IPS-18a (cell line): ENCODE measurements around the gene MYO5A.
"Not testable (repeated sequence)": the region's sequence is repeated elsewhere in the genome, so short reads cannot be mapped to it uniquely, and the experiment has no call there.

ENCODE experiments used
- H3K27ac ChIP-seq: one replicate; pipeline ENCODE4 v1.5.1; 2013; ENCODE audit warnings: low read length
- H3K27me3 ChIP-seq: one replicate; pipeline ENCODE4 v1.6.1; 2013; ENCODE audit warnings: mild to moderate bottlenecking, low read length; ENCODE audit not compliant: control insufficient read depth, insufficient read depth
- H3K36me3 ChIP-seq: one replicate; pipeline ENCODE4 v1.6.1; 2013; ENCODE audit warnings: low read depth, low read length; ENCODE audit not compliant: control insufficient read depth
- H3K4me1 ChIP-seq: one replicate; pipeline ENCODE4 v1.6.1; 2013; ENCODE audit warnings: low read depth, low read length; ENCODE audit not compliant: control insufficient read depth
- H3K4me3 ChIP-seq: one replicate; pipeline ENCODE4 v1.5.1; 2013; ENCODE audit warnings: low read length
- H3K9ac ChIP-seq: one replicate; pipeline ENCODE4 v1.6.1; 2013; ENCODE audit warnings: mild to moderate bottlenecking, low read length, moderate library complexity
- H3K9me3 ChIP-seq: one replicate; pipeline ENCODE4 v1.6.1; 2013; ENCODE audit warnings: low read depth, low read length; ENCODE audit not compliant: control insufficient read depth

MYO5A gene

DNA sequence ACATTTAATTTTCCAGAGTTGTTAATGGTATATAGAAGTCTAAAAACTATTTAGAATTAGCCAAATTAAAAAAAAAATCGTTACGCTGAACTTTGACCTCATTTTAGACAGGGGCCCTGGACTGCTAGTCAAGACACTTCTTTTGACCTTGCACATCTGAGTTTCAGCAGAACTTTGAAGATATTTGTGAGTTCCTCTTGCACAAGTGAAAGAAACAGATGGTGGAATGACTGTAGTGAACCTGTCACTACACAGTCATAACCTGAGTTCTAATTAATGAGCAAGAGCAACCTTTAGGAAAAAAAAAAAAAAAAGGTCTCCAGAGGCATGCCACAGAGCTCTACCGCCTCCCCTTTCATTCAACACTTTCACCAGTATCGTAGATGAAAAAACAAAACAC lies 238.4 kb downstream of the MYO5A start:
- H3K36me3 ChIP-seq = peaks cover 8% of the 10 kb centered on the region
- no peaks in the 10 kb centered on the region for H3K9me3 ChIP-seq
- H3K9ac ChIP-seq = no peak overlapping the region
- peaks cover 15% of the 10 kb centered on the region for H3K4me1 ChIP-seq
- no peak overlapping the region for H3K4me3 ChIP-seq
- no peaks in the 10 kb centered on the region for H3K27me3 ChIP-seq
- no peak overlapping the region for H3K27ac ChIP-seq

DNA sequence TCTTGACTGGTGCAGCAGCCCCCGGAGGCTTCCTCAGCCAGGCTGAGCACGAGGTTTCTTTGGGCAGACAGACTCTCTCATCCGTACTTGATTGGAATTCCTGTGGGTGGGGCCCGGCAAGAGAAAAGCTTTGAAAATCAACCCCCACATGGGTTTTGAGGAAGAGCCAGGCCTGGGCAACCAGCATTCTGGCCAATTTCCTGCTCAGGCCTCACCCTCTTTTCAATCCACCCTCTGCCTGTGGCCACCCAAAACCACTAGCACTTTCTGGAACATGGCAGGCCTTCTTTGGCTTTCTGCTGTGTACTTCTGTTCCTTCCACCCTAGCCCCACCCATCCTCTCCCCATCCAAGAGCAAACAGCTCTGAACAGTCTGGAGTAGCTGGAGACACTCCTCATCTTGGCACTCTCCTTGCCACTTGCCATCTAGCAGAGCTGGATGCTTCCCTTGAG lies 239.0 kb downstream of the MYO5A start:
- H3K9ac ChIP-seq = no peak overlapping the region
- peaks cover 15% of the 10 kb centered on the region for H3K4me1 ChIP-seq
- peaks cover 8% of the 10 kb centered on the region for H3K36me3 ChIP-seq
- H3K27me3 ChIP-seq = no peaks in the 10 kb centered on the region
- H3K27ac ChIP-seq = no peak overlapping the region
- no peak overlapping the region for H3K4me3 ChIP-seq
- H3K9me3 ChIP-seq = no peaks in the 10 kb centered on the region

DNA sequence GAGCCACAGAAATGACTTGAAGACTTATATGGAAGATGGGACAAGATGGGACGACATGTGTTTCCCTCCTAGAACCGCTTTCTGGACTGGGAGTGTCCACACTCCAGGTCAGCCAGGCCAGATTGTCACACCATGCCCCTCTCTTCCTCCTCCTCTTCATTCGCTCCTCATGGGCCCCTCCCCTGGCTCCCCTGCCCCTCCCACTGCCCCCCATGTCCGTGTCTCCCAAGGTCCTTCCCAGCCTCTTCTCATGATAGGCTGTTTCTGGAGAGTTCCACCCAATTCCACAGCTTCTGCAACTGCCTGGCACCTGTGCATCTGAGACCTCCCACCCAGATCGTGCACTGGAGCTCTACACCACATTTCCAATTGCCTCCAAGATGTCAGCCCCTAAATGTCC lies 239.7 kb downstream of the MYO5A start:
- no peaks in the 10 kb centered on the region for H3K9me3 ChIP-seq
- no peaks in the 10 kb centered on the region for H3K27me3 ChIP-seq
- peaks cover 15% of the 10 kb centered on the region for H3K4me1 ChIP-seq
- H3K9ac ChIP-seq = no peak overlapping the region
- H3K27ac ChIP-seq = no peak overlapping the region
- peaks cover 8% of the 10 kb centered on the region for H3K36me3 ChIP-seq
- no peak overlapping the region for H3K4me3 ChIP-seq

DNA sequence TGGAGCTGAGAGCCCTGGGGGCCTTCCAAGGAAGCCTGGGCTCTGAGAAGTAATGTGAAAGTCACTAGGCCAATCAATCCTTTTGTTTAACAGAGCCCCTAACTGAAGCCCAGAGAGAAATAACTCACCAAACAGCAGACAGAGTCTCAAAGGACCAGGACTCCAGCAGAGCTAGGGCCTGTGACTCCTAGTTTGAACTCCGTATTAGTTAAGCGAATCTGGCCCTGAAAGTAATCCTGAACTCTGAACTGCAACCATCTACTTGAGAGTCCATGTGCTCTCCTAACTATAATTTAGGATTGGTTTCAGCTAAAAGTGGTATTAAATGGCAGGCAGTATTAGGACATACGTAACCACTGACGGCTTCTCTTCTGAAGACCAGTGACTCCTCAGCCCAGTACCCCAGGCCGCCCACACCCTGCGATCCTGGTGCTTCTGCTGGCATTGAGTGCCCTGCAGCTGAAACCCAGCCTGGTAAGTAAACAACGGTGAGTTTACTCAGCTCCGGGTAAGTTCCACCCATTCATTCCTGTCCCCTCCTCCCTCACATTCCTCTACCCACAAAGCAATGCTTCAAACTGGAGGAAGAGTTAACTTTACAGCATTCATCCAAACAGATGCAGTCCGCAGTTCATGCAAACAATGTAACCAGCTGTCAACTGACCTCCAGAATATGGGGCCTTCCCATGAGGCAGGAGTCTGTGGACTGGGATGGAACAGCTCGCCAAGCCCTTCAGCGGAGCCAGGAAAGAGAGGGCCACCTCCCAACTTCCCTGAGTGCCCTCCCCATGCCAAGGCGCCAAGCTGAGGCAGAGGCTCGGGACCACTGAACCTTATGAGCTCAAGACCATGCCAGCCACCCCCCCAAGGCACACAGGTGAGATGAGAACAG lies 240.4 kb downstream of the MYO5A start:
- no peak overlapping the region for H3K27ac ChIP-seq
- no peaks in the 10 kb centered on the region for H3K9me3 ChIP-seq
- H3K27me3 ChIP-seq = no peaks in the 10 kb centered on the region
- no peak overlapping the region for H3K4me3 ChIP-seq
- H3K4me1 ChIP-seq = peaks cover 15% of the 10 kb centered on the region
- no peak overlapping the region for H3K9ac ChIP-seq
- H3K36me3 ChIP-seq = peaks cover 8% of the 10 kb centered on the region

DNA sequence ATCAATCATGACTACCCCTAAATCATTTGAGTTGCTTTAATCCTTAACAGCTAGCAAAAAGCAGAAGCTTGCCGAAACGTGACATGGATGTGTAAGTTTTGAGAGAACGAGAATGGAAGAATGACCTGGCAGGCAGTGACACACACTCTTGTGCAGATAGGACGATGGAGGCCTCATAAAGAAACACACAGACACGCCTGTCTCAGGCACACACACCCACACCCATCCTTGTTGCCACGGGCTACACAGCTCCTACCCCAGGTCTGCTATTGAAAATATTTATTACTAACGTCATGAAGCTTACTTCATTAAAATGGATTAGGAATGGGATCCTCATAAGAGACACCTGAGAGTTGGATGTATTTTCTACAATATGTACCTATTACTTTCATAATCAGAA lies 241.6 kb downstream of the MYO5A start:
- H3K36me3 ChIP-seq = peaks cover 2% of the 10 kb centered on the region
- no peaks in the 10 kb centered on the region for H3K27me3 ChIP-seq
- no peaks in the 10 kb centered on the region for H3K9me3 ChIP-seq
- peaks cover 15% of the 10 kb centered on the region for H3K4me1 ChIP-seq
- H3K9ac ChIP-seq = no peak overlapping the region
- H3K27ac ChIP-seq = no peak overlapping the region
- no peak overlapping the region for H3K4me3 ChIP-seq

DNA sequence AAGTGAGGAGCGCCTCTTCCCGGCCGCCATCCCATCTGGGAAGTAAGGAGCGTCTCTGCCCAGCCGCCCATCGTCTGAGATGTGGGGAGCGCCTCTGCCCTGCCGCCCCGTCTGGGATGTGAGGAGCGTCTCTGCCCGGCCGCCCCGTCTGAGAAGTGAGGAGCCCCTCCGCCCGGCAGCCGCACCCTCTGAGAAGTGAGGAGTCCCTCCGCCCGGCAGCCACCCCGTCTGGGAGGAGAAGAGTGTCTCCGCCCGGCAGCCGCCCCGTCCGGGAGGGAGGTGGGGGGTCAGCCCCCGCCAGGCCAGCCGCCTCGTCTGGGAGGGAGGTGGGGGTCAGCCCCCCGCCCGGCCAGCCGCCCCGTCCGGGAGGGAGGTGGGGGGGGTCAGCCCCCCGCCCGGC lies 242.7 kb downstream of the MYO5A start:
- H3K9ac ChIP-seq, H3K36me3 ChIP-seq, H3K4me3 ChIP-seq, H3K27me3 ChIP-seq, H3K27ac ChIP-seq, H3K9me3 ChIP-seq: not testable (repeated sequence)
- H3K4me1 ChIP-seq = peaks cover 15% of the 10 kb centered on the region

DNA sequence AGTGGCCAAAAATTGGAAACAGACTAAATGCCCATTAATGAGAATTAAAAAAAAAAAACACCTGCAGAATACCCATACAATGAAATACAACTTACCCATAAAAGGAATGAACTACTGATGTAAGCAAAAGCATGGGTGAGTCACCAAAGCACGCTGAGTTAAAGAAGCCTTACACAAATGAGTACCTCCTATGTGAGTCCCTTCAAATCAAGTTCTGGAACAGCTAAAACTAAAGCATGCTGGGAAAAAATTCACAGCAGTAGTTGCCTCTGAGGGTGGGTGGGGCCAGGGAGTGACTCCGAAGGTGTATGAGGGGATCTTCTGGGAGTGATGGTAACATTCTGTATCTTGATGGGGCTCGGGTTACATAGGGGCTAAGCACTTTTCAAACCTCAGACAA lies 244.5 kb downstream of the MYO5A start:
- Histone ChIP-seq H3K4me3 (no peak overlapping the region), H3K27me3 (no peaks in the 10 kb centered on the region), H3K27ac (no peak overlapping the region), H3K9me3 (no peaks in the 10 kb centered on the region), H3K36me3 (peaks cover 2% of the 10 kb centered on the region), H3K9ac (no peak overlapping the region), H3K4me1 (peaks cover 5% of the 10 kb centered on the region)

DNA sequence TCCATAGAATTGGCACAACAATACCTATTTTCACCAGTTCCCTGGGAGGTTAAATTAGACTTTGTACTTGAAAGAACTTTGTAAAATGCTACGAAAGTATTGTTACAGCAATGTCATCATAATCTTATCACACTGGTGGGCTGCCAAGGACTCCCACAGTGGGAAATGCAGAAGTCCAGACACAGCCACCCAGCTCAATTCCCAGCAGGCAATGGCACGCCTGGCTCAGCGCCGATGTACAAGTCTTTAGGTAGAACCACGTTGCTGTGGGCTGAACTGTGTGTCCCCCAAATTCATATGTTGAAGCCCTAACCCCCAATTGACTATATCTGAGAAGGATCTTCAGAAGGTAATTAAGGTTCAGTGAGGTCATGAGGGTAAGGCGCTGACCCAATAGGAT lies 245.4 kb downstream of the MYO5A start:
- H3K4me1 ChIP-seq = no peaks in the 10 kb centered on the region
- H3K27ac ChIP-seq = no peak overlapping the region
- H3K36me3 ChIP-seq = peaks cover 11% of the 10 kb centered on the region
- no peaks in the 10 kb centered on the region for H3K9me3 ChIP-seq
- no peak overlapping the region for H3K4me3 ChIP-seq
- no peak overlapping the region for H3K9ac ChIP-seq
- no peaks in the 10 kb centered on the region for H3K27me3 ChIP-seq

DNA sequence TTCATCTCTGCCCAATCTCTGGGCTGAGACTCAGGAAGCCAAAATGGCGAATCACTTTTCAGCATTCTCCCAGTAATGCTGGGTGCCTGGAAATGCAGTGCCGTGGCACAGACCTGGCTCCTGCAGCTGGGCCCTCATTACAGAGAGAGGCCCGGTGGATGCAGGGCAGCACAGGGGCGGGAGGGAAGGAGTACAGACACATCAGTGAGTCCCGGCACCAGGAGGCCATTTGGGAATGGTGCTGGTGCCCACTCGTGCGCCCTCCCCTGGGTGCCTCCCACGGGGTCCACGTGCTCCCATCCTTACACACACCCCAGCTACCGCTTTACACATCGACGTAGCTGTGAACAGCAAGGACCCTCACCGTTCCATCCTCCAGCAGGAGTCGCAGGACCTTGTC lies 246.3 kb downstream of the MYO5A start:
- H3K4me3 ChIP-seq = no peak overlapping the region
- H3K9ac ChIP-seq = no peak overlapping the region
- H3K27me3 ChIP-seq = no peaks in the 10 kb centered on the region

DNA sequence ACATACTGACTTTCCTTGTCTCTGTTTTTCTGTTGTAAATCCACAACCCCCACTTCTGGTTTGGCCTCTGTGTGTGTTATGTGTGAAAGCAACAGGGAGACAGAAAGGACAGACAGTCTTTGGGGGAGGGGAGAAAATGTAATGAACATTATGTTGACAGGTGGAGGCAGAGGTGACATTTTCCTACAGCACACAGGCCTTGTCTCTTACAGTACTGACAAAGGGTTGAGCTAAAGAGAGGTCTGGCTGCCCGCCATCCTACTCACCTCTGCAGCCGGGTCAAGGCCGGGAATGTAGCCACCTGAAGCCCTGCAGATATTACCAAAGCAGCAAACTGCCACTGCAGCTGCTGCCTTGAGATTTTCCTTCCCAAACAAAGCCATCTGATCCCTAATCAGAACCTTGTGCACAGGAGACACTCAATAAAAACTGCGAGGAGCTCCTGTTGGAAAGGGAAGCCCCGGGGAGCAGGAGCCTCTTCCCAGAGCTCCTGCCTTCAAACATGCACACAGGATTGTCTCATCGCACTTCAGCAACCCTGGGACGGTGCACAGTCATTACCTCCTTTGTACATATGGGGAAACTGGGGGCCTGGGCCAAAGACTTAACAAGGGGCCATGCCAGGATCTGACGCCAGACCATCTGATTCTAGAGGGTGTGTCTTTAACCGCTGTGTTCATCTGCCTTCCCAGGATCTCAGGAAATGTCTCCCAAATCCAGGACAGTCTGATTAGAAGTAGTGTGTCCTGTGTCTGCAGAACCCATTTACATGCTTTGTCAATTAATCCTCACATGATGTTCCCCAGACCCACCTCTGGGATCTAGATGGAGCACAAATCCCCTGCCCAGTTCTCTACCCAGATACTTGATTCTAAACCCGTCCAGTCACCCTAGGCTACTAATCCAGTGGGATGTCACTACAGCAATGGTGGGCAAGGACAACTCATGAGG lies 247.3 kb downstream of the MYO5A start:
- Histone ChIP-seq H3K4me3 (no peak overlapping the region), H3K9ac (no peak overlapping the region), H3K36me3 (peaks cover 28% of the 10 kb centered on the region), H3K4me1 (no peaks in the 10 kb centered on the region), H3K9me3 (no peaks in the 10 kb centered on the region), H3K27ac (no peak overlapping the region), H3K27me3 (no peaks in the 10 kb centered on the region)

More for the DNA sequence above, 246.3 kb downstream of the MYO5A start:
- Histone ChIP-seq H3K4me1 (no peaks in the 10 kb centered on the region), H3K9me3 (no peaks in the 10 kb centered on the region), H3K27ac (no peak overlapping the region), H3K36me3 (peaks cover 19% of the 10 kb centered on the region)

DNA sequence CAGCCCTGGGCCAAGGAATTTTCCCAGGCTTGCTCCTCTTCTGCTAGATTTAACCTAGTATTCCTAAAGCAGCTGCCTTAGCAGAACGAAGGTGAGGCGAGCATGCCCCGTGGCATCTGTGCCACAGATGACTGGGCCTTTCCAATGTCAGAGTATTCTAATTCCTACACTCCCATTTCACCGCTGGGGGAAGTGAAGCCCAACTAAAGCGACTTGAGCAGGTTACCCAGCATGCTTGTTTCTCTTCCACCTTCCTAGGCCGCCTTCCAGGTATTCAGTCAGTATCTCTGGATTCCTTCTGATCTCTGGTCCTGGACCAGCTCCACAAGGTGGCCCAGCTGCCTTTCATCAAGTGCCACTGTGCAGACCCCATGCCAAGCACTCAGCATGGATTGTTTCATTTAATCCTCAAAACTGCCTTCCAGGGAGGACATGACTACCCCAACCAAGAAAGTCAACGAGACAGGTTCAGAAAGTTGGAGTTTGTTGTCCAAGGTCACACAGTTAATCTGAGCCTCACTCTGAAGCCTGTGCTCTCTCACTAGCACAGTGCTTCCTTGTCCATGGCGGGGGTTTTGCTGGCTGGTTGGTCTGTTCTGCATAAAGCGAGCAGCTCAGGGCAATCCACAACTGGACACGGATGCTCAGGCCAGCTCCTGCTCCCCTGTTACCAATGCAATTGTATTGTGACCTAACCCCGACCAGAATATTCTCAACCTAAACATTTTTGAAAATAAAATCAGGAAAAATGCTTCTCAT lies 248.2 kb downstream of the MYO5A start:
- no peak overlapping the region for H3K27ac ChIP-seq
- no peaks in the 10 kb centered on the region for H3K27me3 ChIP-seq
- H3K36me3 ChIP-seq = peaks cover 36% of the 10 kb centered on the region
- H3K9me3 ChIP-seq = no peaks in the 10 kb centered on the region
- no peak overlapping the region for H3K9ac ChIP-seq
- H3K4me1 ChIP-seq = no peaks in the 10 kb centered on the region
- no peak overlapping the region for H3K4me3 ChIP-seq
